ENCODE results near the gene RAMACL.

RAMACL gene

GRCh38 chr6:166617359-166617758, 30.9 kb upstream of the RAMACL start:
- no peak for DNase-seq

- DNase-seq: no peak
Observed at GRCh38 chr6:166616261-166617238, 30.1 kb upstream of the RAMACL start.

- no peak for DNase-seq
Observed at GRCh38 chr6:166615059-166615770, 28.7 kb upstream of the RAMACL start.

GRCh38 chr6:166614589-166614988, 28.1 kb upstream of the RAMACL start:
- no peak for DNase-seq

- DNase-seq: no peak
Observed at GRCh38 chr6:166614171-166614583, 27.7 kb upstream of the RAMACL start.

GRCh38 chr6:166613027-166613426, 26.5 kb upstream of the RAMACL start:
- no peak for DNase-seq

- DNase-seq: no peak
Observed at GRCh38 chr6:166612471-166612881, 26.0 kb upstream of the RAMACL start.

GRCh38 chr6:166611631-166612030, 25.2 kb upstream of the RAMACL start:
- DNase-seq: no peak

- no peak for DNase-seq
Observed at GRCh38 chr6:166610069-166610468, 23.6 kb upstream of the RAMACL start.

GRCh38 chr6:166608774-166609173, 22.3 kb upstream of the RAMACL start:
- no peak for DNase-seq

GRCh38 chr6:166605752-166606151, 19.3 kb upstream of the RAMACL start:
- no peak for DNase-seq

GRCh38 chr6:166604911-166605310, 18.4 kb upstream of the RAMACL start:
- DNase-seq: no peak

- DNase-seq: no peak
Observed at GRCh38 chr6:166604328-166604727, 17.9 kb upstream of the RAMACL start.

- DNase-seq: no peak
Observed at GRCh38 chr6:166603043-166603690, 16.7 kb upstream of the RAMACL start.

GRCh38 chr6:166601956-166602355, 15.5 kb upstream of the RAMACL start:
- no peak for DNase-seq

- DNase-seq: no peak
Observed at GRCh38 chr6:166600931-166601330, 14.5 kb upstream of the RAMACL start.

GRCh38 chr6:166599205-166599604, 12.7 kb upstream of the RAMACL start:
- DNase-seq: no peak

- no peak for DNase-seq
Observed at GRCh38 chr6:166598441-166599138, 12.1 kb upstream of the RAMACL start.

GRCh38 chr6:166597711-166598440, 11.4 kb upstream of the RAMACL start:
- DNase-seq: no peak

- DNase-seq: no peak
Observed at GRCh38 chr6:166596776-166597507, 10.5 kb upstream of the RAMACL start.

- no peak for DNase-seq
Observed at GRCh38 chr6:166595949-166596348, 9.5 kb upstream of the RAMACL start.

Data from activated T-cell treated with anti-CD3 and anti-CD28 coated beads for 4 hours (primary cell).